CD14-positive monocyte (primary cell): ENCODE data around the gene FGF2. TPM values are rescaled to one million over a fixed set of nuclear protein-coding genes. Genes with fewer than 3 reads are reported as not detected.

ENCODE experiments used
- DNase-seq, 3 donors: peaks; one replicate each; pipeline ENCODE4 v3.0.0-alpha.2; 2011 to 2022
- H2AFZ ChIP-seq: 2 replicates; pipeline ENCODE4 v1.6.0; 2012; ENCODE audit warnings: mild to moderate bottlenecking, low read depth, low read length, inconsistent platforms; ENCODE audit not compliant: insufficient read depth, poor library complexity, severe bottlenecking
- H3K27ac ChIP-seq, 2 donors: 1 replicate in 1 of 2; 2 replicates in 1 of 2; pipeline ENCODE4 v1.5.1; 2012 to 2013; ENCODE audit warnings: low read length in 2 of 2, control low read depth in 1 of 2, inconsistent platforms in 1 of 2, low read depth in 1 of 2, mild to moderate bottlenecking in 1 of 2
- H3K27me3 ChIP-seq, 2 donors: one replicate each; pipeline versions ENCODE4 v1.6.0 to v1.6.1; 2011 to 2013; ENCODE audit warnings: low read length in 2 of 2; ENCODE audit not compliant: control insufficient read depth in 2 of 2, insufficient read depth in 2 of 2
- H3K36me3 ChIP-seq, 2 donors: replicated peaks in 1 of 2; 1 replicate in 1 of 2; 2 replicates in 1 of 2; pipeline versions ENCODE4 v1.5.1 to v1.6.1; 2012 to 2013; ENCODE audit warnings: low read length in 2 of 2, control low read depth in 1 of 2, inconsistent platforms in 1 of 2, mild to moderate bottlenecking in 1 of 2; ENCODE audit not compliant: insufficient read depth in 2 of 2, control insufficient read depth in 1 of 2
- H3K4me1 ChIP-seq, 2 donors: 1 replicate in 1 of 2; 2 replicates in 1 of 2; pipeline versions ENCODE4 v1.5.1 to v1.6.1; 2012 to 2013; ENCODE audit warnings: low read length in 2 of 2, control low read depth in 1 of 2, inconsistent platforms in 1 of 2, mild to moderate bottlenecking in 1 of 2, moderate library complexity in 1 of 2; ENCODE audit not compliant: insufficient read depth in 2 of 2, control insufficient read depth in 1 of 2
- H3K4me2 ChIP-seq: replicated peaks from 2 replicates; pipeline ENCODE3; 2012; ENCODE audit warnings: low read length, moderate library complexity, mild to moderate bottlenecking; ENCODE audit not compliant: poor library complexity, severe bottlenecking; ENCODE audit errors: extremely low read depth
- H3K4me3 ChIP-seq, 3 experiments: fragments of 200-600 bp in 1 of 3; sonication (generic) in 1 of 3; replicated peaks in 1 of 3; 1 replicate in 2 of 3; 2 replicates in 1 of 3; pipeline ENCODE4 v1.5.1; 2011 to 2013; ENCODE audit warnings: low read length in 3 of 3, mild to moderate bottlenecking in 3 of 3, control low read depth in 2 of 3, low read depth in 2 of 3, inconsistent platforms in 1 of 3, moderate library complexity in 1 of 3
- H3K79me2 ChIP-seq: 2 replicates; pipeline ENCODE4 v1.6.0; 2012; ENCODE audit warnings: mild to moderate bottlenecking, control low read depth, inconsistent platforms, low read length, moderate library complexity; ENCODE audit not compliant: insufficient read depth
- H3K9ac ChIP-seq: 2 replicates; pipeline ENCODE4 v1.6.0; 2017; ENCODE audit warnings: low read length, mild to moderate bottlenecking; ENCODE audit not compliant: insufficient read depth, poor library complexity, severe bottlenecking
- H3K9me3 ChIP-seq, 2 donors: replicated peaks in 1 of 2; 1 replicate in 1 of 2; 2 replicates in 1 of 2; pipeline versions ENCODE4 v1.5.1 to v1.6.1; 2012 to 2013; ENCODE audit warnings: low read length in 2 of 2, control low read depth in 1 of 2; ENCODE audit not compliant: control insufficient read depth in 1 of 2, insufficient read depth in 1 of 2
- H4K20me1 ChIP-seq: 2 replicates; pipeline ENCODE4 v1.6.0; 2012; ENCODE audit warnings: mild to moderate bottlenecking, low read length, control low read depth, moderate library complexity; ENCODE audit not compliant: insufficient read depth
- H3K27ac Mint-ChIP-seq, 7 donors: one replicate each; pipeline ENCODE4 v1.8.0; 2020; ENCODE audit warnings: mild to moderate bottlenecking in 7 of 7, mixed read lengths in 7 of 7, moderate library complexity in 6 of 7, inconsistent platforms in 2 of 7
- H3K27me3 Mint-ChIP-seq, 3 donors: one replicate each; pipeline ENCODE4 v1.8.0; 2021 to 2022; ENCODE audit warnings: low read depth in 3 of 3, mild to moderate bottlenecking in 3 of 3, mixed read lengths in 3 of 3, moderate library complexity in 3 of 3, inconsistent platforms in 1 of 3
- H3K36me3 Mint-ChIP-seq, 2 donors: one replicate each; pipeline ENCODE4 v1.8.0; 2020; ENCODE audit warnings: mixed read lengths in 2 of 2, inconsistent platforms in 1 of 2, mild to moderate bottlenecking in 1 of 2
- H3K4me1 Mint-ChIP-seq: one replicate; pipeline ENCODE4 v1.8.0; 2020; ENCODE audit warnings: mild to moderate bottlenecking, mixed read lengths
- H3K4me3 Mint-ChIP-seq, 2 donors: one replicate each; pipeline ENCODE4 v1.8.0; 2020; ENCODE audit warnings: mild to moderate bottlenecking in 2 of 2, mixed read lengths in 2 of 2, moderate library complexity in 1 of 2
- H3K9me3 Mint-ChIP-seq, 7 donors: one replicate each; pipeline ENCODE4 v1.8.0; 2020 to 2022; ENCODE audit warnings: mixed read lengths in 7 of 7, mild to moderate bottlenecking in 6 of 7, moderate library complexity in 6 of 7, inconsistent platforms in 2 of 7
- WGBS: methylation state at CpG from one replicate; pipeline ENCODE4 v1.1.5; 2013; ENCODE audit warnings: missing lambda C conversion rate; ENCODE audit not compliant: insufficient coverage; 5-methylcytosine and 5-hydroxymethylcytosine counted together
- intact Hi-C, 2 donors: fragments of 100-400 bp; cut with micrococcal nuclease; formaldehyde crosslinking; loops; one replicate each; pipeline versions ENCODE4 v1.15.0 to v1.15.1; 2023
- polyA plus RNA-seq, 3 donors: library from polyadenylated mRNA; depleted of rRNA in 1 of 3; unstranded in 2 of 3; stranded (reverse) in 1 of 3; fragments of 300-500 nt in 2 of 3; fragments of >200 nt in 1 of 3; fragmentation: Illumina TruSeq in 2 of 3; gene quantifications; 1 replicate in 2 of 3; 2 replicates in 1 of 3; pipeline ENCODE4 v1.2.3, GENCODE V29; 2012 to 2021
- TF ChIP-seq, protein P1 (sequence below): fragments of 200-600 bp; IDR thresholded peaks from one replicate; pipeline ENCODE4 v1.8.0; 2022; ENCODE audit warnings: antibody characterized with exemption, mild to moderate bottlenecking

Gene FGF2
- polyA plus RNA-seq, 3 donors = not detected

DNA sequence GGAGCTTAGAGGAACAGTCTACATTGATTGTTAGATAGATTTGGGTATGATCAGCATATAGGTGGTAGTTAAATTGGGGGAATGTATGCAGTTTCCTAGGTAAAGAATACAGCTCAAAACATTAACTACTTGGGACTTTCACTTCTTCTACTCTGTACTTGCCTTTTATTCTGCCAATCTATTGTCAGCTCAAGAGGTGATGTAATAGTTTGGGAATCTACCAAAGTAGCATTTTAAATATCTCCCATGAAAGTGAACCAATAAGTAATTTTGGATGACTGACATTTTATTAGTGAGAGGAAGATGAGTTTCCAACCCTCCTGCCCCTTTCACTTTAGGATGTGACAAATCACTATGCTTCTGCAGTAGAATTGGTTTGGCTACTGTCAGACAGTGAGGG lies 52.4 kb downstream of the FGF2 start:
- Histone ChIP-seq H3K27me3 (no peaks in the 10 kb centered on the region), H3K4me2 (no peak overlapping the region), H4K20me1 (no peaks in the 10 kb centered on the region), H2AFZ (no peak overlapping the region), H3K9me3 (peaks cover 7 to 9% of the 10 kb centered on the region in 2 donors), H3K27ac (no peak overlapping the region), H3K9ac (no peak overlapping the region), H3K36me3 (no peaks in the 10 kb centered on the region), H3K79me2 (no peaks in the 10 kb centered on the region), H3K4me3 (no peak overlapping the region), H3K4me1 (no peaks in the 10 kb centered on the region)
- peaks cover 8 to 18% (median 13%) of the 10 kb centered on the region in 7 donors for H3K9me3 Mint-ChIP-seq
- no peaks in the 10 kb centered on the region for H3K4me1 Mint-ChIP-seq
- TF ChIP-seq, protein P1, sequence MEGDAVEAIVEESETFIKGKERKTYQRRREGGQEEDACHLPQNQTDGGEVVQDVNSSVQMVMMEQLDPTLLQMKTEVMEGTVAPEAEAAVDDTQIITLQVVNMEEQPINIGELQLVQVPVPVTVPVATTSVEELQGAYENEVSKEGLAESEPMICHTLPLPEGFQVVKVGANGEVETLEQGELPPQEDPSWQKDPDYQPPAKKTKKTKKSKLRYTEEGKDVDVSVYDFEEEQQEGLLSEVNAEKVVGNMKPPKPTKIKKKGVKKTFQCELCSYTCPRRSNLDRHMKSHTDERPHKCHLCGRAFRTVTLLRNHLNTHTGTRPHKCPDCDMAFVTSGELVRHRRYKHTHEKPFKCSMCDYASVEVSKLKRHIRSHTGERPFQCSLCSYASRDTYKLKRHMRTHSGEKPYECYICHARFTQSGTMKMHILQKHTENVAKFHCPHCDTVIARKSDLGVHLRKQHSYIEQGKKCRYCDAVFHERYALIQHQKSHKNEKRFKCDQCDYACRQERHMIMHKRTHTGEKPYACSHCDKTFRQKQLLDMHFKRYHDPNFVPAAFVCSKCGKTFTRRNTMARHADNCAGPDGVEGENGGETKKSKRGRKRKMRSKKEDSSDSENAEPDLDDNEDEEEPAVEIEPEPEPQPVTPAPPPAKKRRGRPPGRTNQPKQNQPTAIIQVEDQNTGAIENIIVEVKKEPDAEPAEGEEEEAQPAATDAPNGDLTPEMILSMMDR = no peak
- intact Hi-C loops = no loop called here
- H3K36me3 Mint-ChIP-seq = no peaks in the 10 kb centered on the region
- peaks cover 4 to 7% (median 5%) of the 10 kb centered on the region in 3 donors for H3K27me3 Mint-ChIP-seq
- H3K27ac Mint-ChIP-seq = no peak overlapping the region
- no peak overlapping the region for H3K4me3 Mint-ChIP-seq
- no peak for DNase-seq

GRCh38 chr4:122882857-122883735 lies 56.5 kb downstream of the FGF2 start:
- Histone ChIP-seq H3K9me3 (peaks cover 7 to 9% of the 10 kb centered on the region in 2 donors), H3K27ac (no peak overlapping the region), H3K27me3 (no peaks in the 10 kb centered on the region), H2AFZ (no peak overlapping the region), H4K20me1 (no peaks in the 10 kb centered on the region), H3K36me3 (no peaks in the 10 kb centered on the region), H3K9ac (no peak overlapping the region), H3K79me2 (no peaks in the 10 kb centered on the region), H3K4me3 (no peak overlapping the region), H3K4me2 (no peak overlapping the region), H3K4me1 (no peaks in the 10 kb centered on the region)
- H3K9me3 Mint-ChIP-seq = peaks cover 8 to 18% (median 13%) of the 10 kb centered on the region in 7 donors
- no peak for DNase-seq
- H3K4me1 Mint-ChIP-seq = no peaks in the 10 kb centered on the region
- H3K36me3 Mint-ChIP-seq = no peaks in the 10 kb centered on the region
- TF ChIP-seq, protein P1 = no peak
- intact Hi-C loops = no loop called here
- 100% methylated on average over 1 of the region's 5 CpGs for WGBS
- peaks cover 2 to 4% (median 3%) of the 10 kb centered on the region in 3 donors for H3K27me3 Mint-ChIP-seq
- no peak overlapping the region for H3K27ac Mint-ChIP-seq
- H3K4me3 Mint-ChIP-seq = no peak overlapping the region
